HUES6 (cell line): ENCODE measurements around the gene CASR.

ENCODE experiments used
- H3K27ac ChIP-seq: 2 replicates; pipeline ENCODE4 v1.7.0; 2013; ENCODE audit warnings: low read depth, mild to moderate bottlenecking, low read length, inconsistent platforms
- H3K27me3 ChIP-seq: 2 replicates; pipeline ENCODE4 v1.6.1; 2013; ENCODE audit warnings: low read length; ENCODE audit not compliant: control insufficient read depth, insufficient read depth
- H3K36me3 ChIP-seq: 2 replicates; pipeline ENCODE4 v1.6.1; 2013; ENCODE audit warnings: low read length; ENCODE audit not compliant: control insufficient read depth, insufficient read depth
- H3K4me1 ChIP-seq: 2 replicates; pipeline ENCODE4 v1.6.1; 2013; ENCODE audit warnings: low read length; ENCODE audit not compliant: control insufficient read depth, insufficient read depth
- H3K4me3 ChIP-seq: 2 replicates; pipeline ENCODE4 v1.5.1; 2013; ENCODE audit warnings: low read depth, low read length
- H3K9ac ChIP-seq: one replicate; pipeline ENCODE4 v1.6.1; 2013; ENCODE audit warnings: mild to moderate bottlenecking, low read length
- H3K9me3 ChIP-seq: 2 replicates; pipeline ENCODE4 v1.6.1; 2013; ENCODE audit warnings: low read depth, low read length; ENCODE audit not compliant: control insufficient read depth, insufficient read depth

The CASR gene

GRCh38 chr3:122307094-122307687 lies 123.7 kb downstream of the CASR start:
- Histone ChIP-seq H3K27ac (no peak overlapping the region), H3K9me3 (no peaks in the 10 kb centered on the region), H3K4me1 (no peaks in the 10 kb centered on the region), H3K27me3 (no peaks in the 10 kb centered on the region), H3K36me3 (no peaks in the 10 kb centered on the region), H3K9ac (no peak overlapping the region), H3K4me3 (no peak overlapping the region)

- Histone ChIP-seq H3K4me3 (no peak overlapping the region), H3K27me3 (no peaks in the 10 kb centered on the region), H3K36me3 (no peaks in the 10 kb centered on the region)
Observed at GRCh38 chr3:122307976-122308375, 124.5 kb downstream of the CASR start.

GRCh38 chr3:122310361-122310760 lies 126.9 kb downstream of the CASR start:
- Histone ChIP-seq H3K27ac (no peak overlapping the region), H3K9me3 (no peaks in the 10 kb centered on the region), H3K4me3 (no peak overlapping the region), H3K36me3 (no peaks in the 10 kb centered on the region), H3K4me1 (no peaks in the 10 kb centered on the region), H3K9ac (no peak overlapping the region), H3K27me3 (no peaks in the 10 kb centered on the region)

More at GRCh38 chr3:122307976-122308375, 124.5 kb downstream of the CASR start:
- no peaks in the 10 kb centered on the region for H3K9me3 ChIP-seq
- no peak overlapping the region for H3K27ac ChIP-seq
- H3K9ac ChIP-seq: no peak overlapping the region
- no peaks in the 10 kb centered on the region for H3K4me1 ChIP-seq

- H3K4me1 ChIP-seq: no peaks in the 10 kb centered on the region
- no peaks in the 10 kb centered on the region for H3K27me3 ChIP-seq
- no peak overlapping the region for H3K4me3 ChIP-seq
- no peak overlapping the region for H3K27ac ChIP-seq
- H3K9ac ChIP-seq: no peak overlapping the region
- H3K36me3 ChIP-seq: no peaks in the 10 kb centered on the region
- no peaks in the 10 kb centered on the region for H3K9me3 ChIP-seq
Observed at GRCh38 chr3:122312826-122313225, 129.4 kb downstream of the CASR start.

- Histone ChIP-seq H3K36me3 (no peaks in the 10 kb centered on the region), H3K4me3 (no peak overlapping the region), H3K9ac (no peak overlapping the region), H3K27ac (no peak overlapping the region), H3K9me3 (no peaks in the 10 kb centered on the region), H3K4me1 (no peaks in the 10 kb centered on the region), H3K27me3 (no peaks in the 10 kb centered on the region)
Observed at GRCh38 chr3:122313281-122313680, 129.8 kb downstream of the CASR start.

GRCh38 chr3:122314228-122314876 lies 130.9 kb downstream of the CASR start:
- Histone ChIP-seq H3K36me3 (no peaks in the 10 kb centered on the region), H3K9ac (no peak overlapping the region), H3K27me3 (no peaks in the 10 kb centered on the region), H3K9me3 (peaks cover 4% of the 10 kb centered on the region; the same call in 1 of the 2 replicates), H3K27ac (no peak overlapping the region), H3K4me1 (no peaks in the 10 kb centered on the region), H3K4me3 (no peak overlapping the region)

GRCh38 chr3:122315619-122316018 lies 132.2 kb downstream of the CASR start:
- no peaks in the 10 kb centered on the region for H3K4me1 ChIP-seq
- H3K27ac ChIP-seq: no peak overlapping the region
- H3K9me3 ChIP-seq: peaks cover 7% of the 10 kb centered on the region; the same call in 1 of the 2 replicates
- no peak overlapping the region for H3K4me3 ChIP-seq
- no peaks in the 10 kb centered on the region for H3K27me3 ChIP-seq
- H3K36me3 ChIP-seq: no peaks in the 10 kb centered on the region
- H3K9ac ChIP-seq: no peak overlapping the region

- Histone ChIP-seq H3K27ac (no peak overlapping the region), H3K4me3 (no peak overlapping the region), H3K27me3 (no peaks in the 10 kb centered on the region), H3K36me3 (no peaks in the 10 kb centered on the region), H3K9ac (no peak overlapping the region), H3K9me3 (peaks cover 7% of the 10 kb centered on the region; the same call in 1 of the 2 replicates), H3K4me1 (no peaks in the 10 kb centered on the region)
Observed at GRCh38 chr3:122316368-122316767, 132.9 kb downstream of the CASR start.

- peaks cover 7% of the 10 kb centered on the region; the same call in 1 of the 2 replicates for H3K9me3 ChIP-seq
- H3K4me1 ChIP-seq: no peaks in the 10 kb centered on the region
- no peaks in the 10 kb centered on the region for H3K36me3 ChIP-seq
- H3K4me3 ChIP-seq: no peak overlapping the region
- H3K9ac ChIP-seq: no peak overlapping the region
- no peaks in the 10 kb centered on the region for H3K27me3 ChIP-seq
- H3K27ac ChIP-seq: no peak overlapping the region
Observed at GRCh38 chr3:122318620-122319019, 135.2 kb downstream of the CASR start.

GRCh38 chr3:122322095-122323075 lies 138.9 kb downstream of the CASR start:
- Histone ChIP-seq H3K9ac (no peak overlapping the region), H3K27me3 (no peaks in the 10 kb centered on the region), H3K36me3 (no peaks in the 10 kb centered on the region), H3K4me3 (no peak overlapping the region), H3K4me1 (no peaks in the 10 kb centered on the region), H3K9me3 (peaks cover 7% of the 10 kb centered on the region; the same call in 1 of the 2 replicates), H3K27ac (no peak overlapping the region)
